ENCODE measurements around the gene PKLR.

DNA sequence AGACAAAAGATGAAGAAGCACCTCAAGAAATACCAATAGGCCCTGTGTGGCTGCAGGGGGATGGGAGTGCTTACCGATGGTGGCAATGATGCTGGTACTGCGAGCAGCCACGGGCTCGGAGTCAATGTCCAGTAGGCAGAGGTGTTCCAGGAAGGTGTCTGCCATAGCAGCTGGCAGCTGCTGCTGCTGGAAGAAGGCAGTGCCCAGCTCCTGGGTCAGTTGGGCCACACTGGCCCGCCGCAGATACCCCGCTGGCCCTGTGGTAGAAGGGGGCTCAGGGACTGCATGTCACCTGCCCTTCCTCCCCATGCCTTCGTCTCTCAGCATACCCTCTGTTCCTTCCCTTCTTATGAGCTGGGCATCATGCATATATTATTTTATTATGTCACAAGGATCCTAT lies 1.2 kb downstream of the PKLR start:
- TF ChIP-seq, protein P1, sequence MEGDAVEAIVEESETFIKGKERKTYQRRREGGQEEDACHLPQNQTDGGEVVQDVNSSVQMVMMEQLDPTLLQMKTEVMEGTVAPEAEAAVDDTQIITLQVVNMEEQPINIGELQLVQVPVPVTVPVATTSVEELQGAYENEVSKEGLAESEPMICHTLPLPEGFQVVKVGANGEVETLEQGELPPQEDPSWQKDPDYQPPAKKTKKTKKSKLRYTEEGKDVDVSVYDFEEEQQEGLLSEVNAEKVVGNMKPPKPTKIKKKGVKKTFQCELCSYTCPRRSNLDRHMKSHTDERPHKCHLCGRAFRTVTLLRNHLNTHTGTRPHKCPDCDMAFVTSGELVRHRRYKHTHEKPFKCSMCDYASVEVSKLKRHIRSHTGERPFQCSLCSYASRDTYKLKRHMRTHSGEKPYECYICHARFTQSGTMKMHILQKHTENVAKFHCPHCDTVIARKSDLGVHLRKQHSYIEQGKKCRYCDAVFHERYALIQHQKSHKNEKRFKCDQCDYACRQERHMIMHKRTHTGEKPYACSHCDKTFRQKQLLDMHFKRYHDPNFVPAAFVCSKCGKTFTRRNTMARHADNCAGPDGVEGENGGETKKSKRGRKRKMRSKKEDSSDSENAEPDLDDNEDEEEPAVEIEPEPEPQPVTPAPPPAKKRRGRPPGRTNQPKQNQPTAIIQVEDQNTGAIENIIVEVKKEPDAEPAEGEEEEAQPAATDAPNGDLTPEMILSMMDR (conservative IDR thresholded peaks at IDR 0.05 in 1 of 2, IDR thresholded peaks at IDR 0.05 in 1 of 2; ENCODE audit: extremely low read depth in 1 of 2, insufficient read depth in 1 of 2, low read depth in 1 of 2, low read length in 2 of 2) = no peak
- TF ChIP-seq EZH2 (IDR thresholded peaks at IDR 0.05; ENCODE audit: borderline replicate concordance, low read length) = no peak
